ENCODE measurements around the gene RHEB. TPM values are rescaled to one million over a fixed set of nuclear protein-coding genes. Genes with fewer than 3 reads are reported as not detected.

RHEB gene
- total and polyA plus RNA-seq, 2 experiments from 2014 or later, result 101 to 239 TPM

- TF ChIP-seq EZH2phosphoT487 (IDR thresholded peaks at IDR 0.05; ENCODE audit: unreplicated experiment) (no peak), NANOG (IDR thresholded peaks at IDR 0.05; ENCODE audit: borderline replicate concordance) (no peak), REST (IDR thresholded peaks at IDR 0.05; ENCODE audit: unreplicated experiment) (no peak), ZNF114 (CRISPR knock-in tag; IDR thresholded peaks at IDR 0.05) (no peak), POLR2AphosphoS5 (IDR thresholded peaks at IDR 0.05; ENCODE audit: low read depth) (no peak), EZH2 (IDR thresholded peaks at IDR 0.05; ENCODE audit: low read depth, unreplicated experiment) (no peak)
Measured at GRCh38 chr7:151442776-151443496, 76.8 kb downstream of the RHEB start (continued).

GRCh38 chr7:151440799-151441445, 78.8 kb downstream of the RHEB start:
- H3K4me2 ChIP-seq, result peak overlapping the region; percentile 89
- peaks cover 8% of the 10 kb centered on the region for H3F3A ChIP-seq (replicated peaks; ENCODE audit: low read depth)
- H3K79me2 ChIP-seq (replicated peaks; ENCODE audit: insufficient read depth), result no peaks in the 10 kb centered on the region
- peaks cover 25% of the 10 kb centered on the region for H3K4me1 ChIP-seq (ENCODE audit: insufficient read depth)
- Mint-ChIP-seq H3K36me3 (ENCODE audit: low read depth) (no peaks in the 10 kb centered on the region; the same call in 2 of the 3 replicates), H3K27ac (no peak overlapping the region; the same call in 1 of the 2 replicates), H3K9me3 (no peaks in the 10 kb centered on the region), H3K27me3 (ENCODE audit: insufficient read depth, low read depth, poor library complexity) (peaks cover 17% of the 10 kb centered on the region), H3K4me1 (peaks cover 27% of the 10 kb centered on the region), H3K4me3 (peak overlapping the region; percentile 83)
- peak overlapping the region; percentile 99 for H2AFZ ChIP-seq
- no peaks in the 10 kb centered on the region for H3K9me2 ChIP-seq (ENCODE audit: insufficient read depth)
- H3K27ac ChIP-seq (ENCODE audit: low read depth), result no peak overlapping the region
- no peaks in the 10 kb centered on the region for H3K36me3 ChIP-seq (ENCODE audit: insufficient read depth)
- no peaks in the 10 kb centered on the region for H4K20me1 ChIP-seq (replicated peaks; ENCODE audit: insufficient read depth)
- peak; percentile 15; the same call in 2 of the 3 replicates for ATAC-seq
- H3K27me3 ChIP-seq (ENCODE audit: insufficient read depth), result peaks cover 10% of the 10 kb centered on the region; the same call in 1 of the 2 replicates
- H3K4me3 ChIP-seq, result peak overlapping the region; percentile 73
- DNase-seq (ENCODE audit: low spot score), result no peak
- no peak for TF ChIP-seq REST (IDR thresholded peaks at IDR 0.05; ENCODE audit: unreplicated experiment)
- no peak for TF ChIP-seq EZH2 (IDR thresholded peaks at IDR 0.05; ENCODE audit: low read depth, unreplicated experiment)
- TF ChIP-seq ZNF462 (CRISPR knock-in tag; IDR thresholded peaks at IDR 0.05), result no peak
- no peak for TF ChIP-seq ZNF331 (CRISPR knock-in tag; IDR thresholded peaks at IDR 0.05; ENCODE audit: low read depth)
- TF ChIP-seq EZH2phosphoT487 (IDR thresholded peaks at IDR 0.05; ENCODE audit: unreplicated experiment), result no peak
- no peak for TF ChIP-seq POLR2AphosphoS5 (IDR thresholded peaks at IDR 0.05; ENCODE audit: low read depth)
- TF ChIP-seq ZNF114 (CRISPR knock-in tag; IDR thresholded peaks at IDR 0.05), result no peak
- no peak for TF ChIP-seq STAT1 (IDR thresholded peaks at IDR 0.05; ENCODE audit: unreplicated experiment)

Measured in GM23338 (cell line).